ENCODE measurements around the gene CCDC196.

DNA sequence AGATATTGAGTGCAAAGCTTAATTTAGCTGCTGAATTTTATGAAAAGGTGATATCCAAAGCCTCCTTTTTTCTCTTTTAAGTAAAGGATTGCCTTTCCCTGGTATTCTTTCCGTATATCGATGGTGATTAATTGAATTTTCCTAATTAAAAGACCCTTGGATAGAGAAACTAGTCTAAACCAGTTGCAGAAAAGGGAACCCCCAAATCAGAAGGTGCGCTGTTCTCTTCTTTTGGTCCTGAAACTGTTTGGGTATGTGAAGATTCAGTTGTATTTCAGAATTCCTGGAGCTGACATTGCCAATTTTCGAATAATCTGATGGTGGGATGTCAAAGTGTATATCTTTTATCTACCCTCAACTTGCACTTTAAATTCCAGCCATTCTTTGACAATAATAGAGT, 23.7 kb downstream of the CCDC196 start:
- TF ChIP-seq, protein P1, sequence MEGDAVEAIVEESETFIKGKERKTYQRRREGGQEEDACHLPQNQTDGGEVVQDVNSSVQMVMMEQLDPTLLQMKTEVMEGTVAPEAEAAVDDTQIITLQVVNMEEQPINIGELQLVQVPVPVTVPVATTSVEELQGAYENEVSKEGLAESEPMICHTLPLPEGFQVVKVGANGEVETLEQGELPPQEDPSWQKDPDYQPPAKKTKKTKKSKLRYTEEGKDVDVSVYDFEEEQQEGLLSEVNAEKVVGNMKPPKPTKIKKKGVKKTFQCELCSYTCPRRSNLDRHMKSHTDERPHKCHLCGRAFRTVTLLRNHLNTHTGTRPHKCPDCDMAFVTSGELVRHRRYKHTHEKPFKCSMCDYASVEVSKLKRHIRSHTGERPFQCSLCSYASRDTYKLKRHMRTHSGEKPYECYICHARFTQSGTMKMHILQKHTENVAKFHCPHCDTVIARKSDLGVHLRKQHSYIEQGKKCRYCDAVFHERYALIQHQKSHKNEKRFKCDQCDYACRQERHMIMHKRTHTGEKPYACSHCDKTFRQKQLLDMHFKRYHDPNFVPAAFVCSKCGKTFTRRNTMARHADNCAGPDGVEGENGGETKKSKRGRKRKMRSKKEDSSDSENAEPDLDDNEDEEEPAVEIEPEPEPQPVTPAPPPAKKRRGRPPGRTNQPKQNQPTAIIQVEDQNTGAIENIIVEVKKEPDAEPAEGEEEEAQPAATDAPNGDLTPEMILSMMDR (conservative IDR thresholded peaks at IDR 0.05; ENCODE audit: low read length): no peak
- no peak for TF ChIP-seq EZH2phosphoT487 (IDR thresholded peaks at IDR 0.05; ENCODE audit: borderline replicate concordance, low read depth, low read length)
